ENCODE results near the gene HIC1.

DNA sequence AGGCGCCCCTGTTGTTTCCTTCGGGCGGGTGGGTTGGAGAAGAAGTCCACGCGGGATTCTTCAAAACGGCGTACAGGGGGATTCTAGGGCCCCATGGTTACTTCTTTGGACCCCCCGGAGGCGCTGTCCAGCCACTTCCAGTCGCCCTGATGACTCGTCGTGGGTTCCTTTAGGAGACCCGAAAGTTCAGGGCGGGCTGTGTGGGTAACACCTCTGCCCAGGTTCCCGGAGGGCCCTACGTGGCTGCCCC is 716 bp upstream of the HIC1 start:
- TF ChIP-seq CTCF (conservative IDR thresholded peaks at IDR 0.05 in 1 of 2, IDR thresholded peaks at IDR 0.05 in 1 of 2; ENCODE audit: extremely low read depth in 1 of 2, insufficient read depth in 1 of 2, low read depth in 1 of 2, low read length in 2 of 2), result no peak
- TF ChIP-seq EZH2 (IDR thresholded peaks at IDR 0.05; ENCODE audit: borderline replicate concordance, low read length), result no peak
